GM13977 (cell line): ENCODE results near the gene GNPDA2.

Source experiments
- DNase-seq: peaks from one replicate; pipeline ENCODE4 v3.0.0; 2012; ENCODE audit warnings: low spot score
- CTCF ChIP-seq: IDR thresholded peaks from 2 replicates; pipeline ENCODE4 v1.5.1; 2012; ENCODE audit warnings: mild to moderate bottlenecking, control low read depth; ENCODE audit not compliant: insufficient read depth; ENCODE audit errors: extremely low read depth, missing control alignments
- in situ Hi-C: fragments of 300-500 bp; cut with MboI; formaldehyde crosslinking; loops from one replicate; pipeline ENCODE4 v1.12.0; 2022; ENCODE audit warnings: low sequenced_read_pairs, low pct_unique_long_range_greater_than_20kb, mixed read lengths, inconsistent platforms; ENCODE audit not compliant: unreplicated experiment

GNPDA2 gene

GRCh38 chr4:44701037-44701436, 25.3 kb downstream of the GNPDA2 start:
- TF ChIP-seq CTCF: no peak
- in situ Hi-C loops: no loop called here
- DNase-seq: no peak

GRCh38 chr4:44700427-44700826, 25.9 kb downstream of the GNPDA2 start:
- in situ Hi-C loops: no loop called here
- no peak for TF ChIP-seq CTCF
- DNase-seq: no peak

- TF ChIP-seq CTCF: no peak
- DNase-seq: no peak
- in situ Hi-C loops: no loop called here
Observed at GRCh38 chr4:44684648-44685047, 41.7 kb downstream of the GNPDA2 start.

GRCh38 chr4:44679060-44679459, 47.3 kb downstream of the GNPDA2 start:
- in situ Hi-C loops: no loop called here
- no peak for TF ChIP-seq CTCF
- DNase-seq: peak; percentile 27

DNA sequence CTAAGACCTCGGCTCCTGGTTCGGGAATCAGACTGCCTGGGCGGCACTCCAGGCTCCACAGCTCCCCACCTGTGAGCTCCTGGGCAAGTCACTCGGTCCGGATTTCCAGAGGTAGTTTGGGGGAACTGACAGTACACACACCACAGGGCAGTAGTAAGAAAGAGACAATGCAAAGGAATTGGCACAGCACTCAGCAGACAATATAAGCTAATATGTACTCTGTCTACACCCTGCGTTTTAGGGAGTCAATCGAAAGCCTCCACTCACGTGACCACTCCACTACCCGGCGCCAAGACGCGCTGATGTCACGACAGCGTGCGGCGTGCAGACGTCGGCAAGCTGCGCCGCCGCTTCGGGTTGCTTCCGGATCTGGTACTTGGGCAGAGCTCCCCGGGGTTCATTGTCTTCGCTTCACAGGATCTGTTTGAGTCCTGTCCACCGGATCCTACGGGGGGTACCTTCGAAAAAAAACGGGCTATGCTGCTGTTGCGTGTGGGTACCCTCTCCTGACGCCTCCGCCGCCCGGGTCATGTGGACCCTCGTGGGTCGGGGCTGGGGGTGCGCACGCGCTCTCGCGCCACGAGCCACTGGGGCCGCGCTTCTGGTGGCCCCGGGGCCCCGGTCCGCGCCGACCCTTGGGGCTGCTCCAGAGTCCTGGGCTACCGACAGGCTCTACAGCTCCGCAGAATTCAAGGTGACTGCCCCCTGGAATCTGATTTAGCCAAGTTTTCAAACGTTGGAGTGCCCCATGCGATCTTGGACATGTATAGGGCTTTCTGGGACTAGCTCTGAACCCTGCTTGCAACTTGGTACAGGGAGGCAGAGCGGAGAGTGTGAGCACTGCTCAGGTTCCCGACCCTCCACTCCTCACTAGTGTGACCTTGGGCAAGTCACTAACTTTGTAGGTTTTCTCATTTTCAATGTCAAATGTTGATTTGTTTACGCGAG, 48.0 kb downstream of the GNPDA2 start, which contains the start of gene GUF1:
Gene GUF1 (plus strand): TSS at position 327 of the 948 bp plus-strand sequence. CDS start 203 bp downstream, at position 530.
- no peak for TF ChIP-seq CTCF
- in situ Hi-C loops: no loop called here
- peak; percentile 89 for DNase-seq

DNA sequence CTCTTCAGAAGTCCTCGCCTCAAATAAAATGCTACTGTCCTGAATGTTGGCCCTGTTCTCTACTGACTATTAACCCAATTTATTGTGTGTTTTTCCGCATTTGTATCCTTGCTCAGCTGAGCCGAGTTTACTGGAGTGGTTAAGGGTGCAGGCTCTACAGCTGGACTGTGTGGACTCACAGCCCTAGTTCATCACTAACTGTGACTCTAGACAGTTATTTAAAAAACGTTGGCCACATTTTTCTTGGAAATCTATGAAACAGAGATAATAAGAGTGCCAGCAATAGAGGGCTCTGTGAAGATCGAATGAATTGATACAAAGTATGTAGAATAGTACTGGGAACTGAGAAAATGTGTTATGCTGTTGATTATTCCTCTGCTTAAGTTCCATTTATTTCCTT, 51.0 kb downstream of the GNPDA2 start:
- DNase-seq: no peak
- TF ChIP-seq CTCF: no peak
- in situ Hi-C loops: no loop called here
